GM18868 (cell line): ENCODE results near the gene KIFAP3.
"Not testable (repeated sequence)": the region's sequence is repeated elsewhere in the genome, so short reads cannot be mapped to it uniquely, and the experiment has no call there.

Experiments
- ATAC-seq: cut with Tn5 transposase; IDR thresholded peaks from one replicate; pipeline ENCODE4 v1.9.1; 2021; ENCODE audit warnings: mild to moderate bottlenecking, moderate library complexity; ENCODE audit not compliant: unreplicated experiment

The KIFAP3 gene

GRCh38 chr1:170074250-170075157, at the start of gene KIFAP3:
Gene KIFAP3 (minus strand): TSS chr1:170074695. CDS start chr1:170074467, 228 bp downstream.
- ATAC-seq, result peak; percentile 97

GRCh38 chr1:170122366-170122765, 47.9 kb upstream of the KIFAP3 start:
- no peak for ATAC-seq

GRCh38 chr1:170114906-170115305, 40.4 kb upstream of the KIFAP3 start:
- no peak for ATAC-seq

- not testable (repeated sequence) for ATAC-seq
These were observed 38.6 kb upstream of the KIFAP3 start for GRCh38 chr1:170113140-170113539.

GRCh38 chr1:170097449-170097948, 23.0 kb upstream of the KIFAP3 start:
- no peak for ATAC-seq

GRCh38 chr1:170096806-170097340, 22.4 kb upstream of the KIFAP3 start:
- ATAC-seq, result no peak

- ATAC-seq, result no peak
These were observed 21.7 kb upstream of the KIFAP3 start for GRCh38 chr1:170095976-170096748.

GRCh38 chr1:170094697-170095616, 20.5 kb upstream of the KIFAP3 start:
- not testable (repeated sequence) for ATAC-seq

- ATAC-seq, result no peak
These were observed 12.0 kb upstream of the KIFAP3 start for GRCh38 chr1:170086399-170087032.

- no peak for ATAC-seq
These were observed 10.6 kb upstream of the KIFAP3 start for GRCh38 chr1:170085091-170085490.

GRCh38 chr1:170078610-170079189, 4.2 kb upstream of the KIFAP3 start:
- ATAC-seq, result no peak

GRCh38 chr1:170077926-170078325, 3.4 kb upstream of the KIFAP3 start:
- no peak for ATAC-seq

- ATAC-seq, result not testable (repeated sequence)
These were observed 2.5 kb upstream of the KIFAP3 start for GRCh38 chr1:170076952-170077351.

GRCh38 chr1:170076199-170076598, 1.7 kb upstream of the KIFAP3 start:
- ATAC-seq, result no peak

GRCh38 chr1:170075186-170075585, 691 bp upstream of the KIFAP3 start:
- ATAC-seq, result no peak

- ATAC-seq, result no peak
These were observed 624 bp downstream of the KIFAP3 start for GRCh38 chr1:170073893-170074249.

GRCh38 chr1:170071378-170071777, 3.1 kb downstream of the KIFAP3 start:
- no peak for ATAC-seq

- peak; percentile 31 for ATAC-seq
These were observed 5.6 kb downstream of the KIFAP3 start for GRCh38 chr1:170068923-170069322.

GRCh38 chr1:170067253-170067819, 7.2 kb downstream of the KIFAP3 start:
- peak; percentile 50 for ATAC-seq
